ENCODE results near the gene PELI1. TPM values are rescaled to one million over a fixed set of nuclear protein-coding genes. Genes with fewer than 3 reads are reported as not detected.
A peak's percentile ranks its signal among the peaks of the same experiment; 100 is the strongest.

The PELI1 gene
- polyA plus RNA-seq, 6 donors from 2014 or later: 19.6 to 52.1 (median 28.9) TPM

DNA sequence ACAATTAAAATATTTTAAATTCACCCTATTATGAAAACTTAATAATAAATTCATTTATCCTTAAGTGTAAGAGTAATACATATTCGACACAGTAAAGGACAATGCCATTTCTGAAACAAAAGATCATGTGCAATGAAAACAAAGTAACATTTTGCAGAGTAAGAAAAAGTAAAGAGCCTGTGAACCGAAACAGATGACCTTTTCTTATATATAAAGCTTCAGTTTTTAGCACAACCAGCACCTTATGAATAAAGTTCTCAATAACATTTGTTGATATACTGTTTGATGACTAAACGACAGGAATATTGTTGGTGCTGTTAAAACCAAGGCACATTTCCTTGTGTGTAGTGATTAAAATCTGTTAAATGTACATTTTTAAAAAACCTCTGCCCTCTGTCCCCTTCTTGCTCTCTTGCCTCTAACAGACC lies 1.5 kb downstream of the PELI1 start:
- Mint-ChIP-seq H3K27ac (peak overlapping the region; percentile 85 to 99 (median 96)), H3K4me3 (peak overlapping the region; percentile 93 to 98 (median 96)), H3K4me1 (peaks cover 30 to 50% (median 48%) of the 10 kb centered on the region in 3 donors), H3K9me3 (no peaks in the 10 kb centered on the region), H3K27me3 (no peaks in the 10 kb centered on the region), H3K36me3 (peaks cover 0 to 4% of the 10 kb centered on the region in 2 donors)
- DNase-seq: no peak
- no peak for ATAC-seq (ENCODE audit: low read depth in 2 of 2)

DNA sequence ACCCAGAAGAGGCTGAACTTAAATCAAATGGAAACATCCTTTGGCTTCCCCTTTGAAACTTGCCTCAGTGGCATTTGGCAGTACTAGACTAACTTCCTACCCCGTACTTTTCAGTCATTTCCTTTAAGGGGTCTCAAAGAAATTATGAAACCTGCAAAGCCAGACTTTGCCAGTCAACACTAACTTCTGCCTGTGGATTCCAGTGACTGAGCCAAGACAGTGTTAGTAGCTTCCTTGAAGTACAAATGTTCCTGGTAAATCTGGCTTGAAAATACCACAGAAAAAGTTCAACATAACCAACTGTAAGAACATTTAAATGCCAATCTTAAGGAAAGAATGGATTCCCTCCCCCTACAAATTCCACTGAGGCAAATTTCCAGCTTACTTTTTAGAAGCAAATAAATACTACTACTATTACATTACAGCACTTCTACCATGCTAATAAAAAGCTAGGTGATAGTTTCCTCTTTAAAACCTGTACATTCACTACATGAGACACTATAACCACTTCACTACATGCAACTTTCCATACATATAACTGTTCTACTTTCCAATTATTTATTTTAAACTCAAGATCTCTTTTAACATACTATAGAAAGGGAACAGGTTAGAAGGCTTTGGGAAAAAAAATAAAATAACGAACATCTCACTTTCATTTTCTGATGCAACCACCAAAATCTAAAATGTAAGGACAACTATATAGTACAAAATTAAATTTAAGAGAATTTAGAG lies 2.4 kb downstream of the PELI1 start:
- ATAC-seq (ENCODE audit: low read depth in 2 of 2): no peak
- Mint-ChIP-seq H3K9me3 (no peaks in the 10 kb centered on the region), H3K4me3 (peak overlapping the region; percentile 77 to 98 (median 95)), H3K4me1 (peaks cover 36 to 57% (median 56%) of the 10 kb centered on the region in 3 donors), H3K27me3 (no peaks in the 10 kb centered on the region), H3K36me3 (peaks cover 0 to 4% of the 10 kb centered on the region in 2 donors), H3K27ac (peak overlapping the region in 3 of 6 donors; percentile 51 to 91 (median 58))
- DNase-seq: no peak

GRCh38 chr2:64140665-64141200 lies 3.5 kb downstream of the PELI1 start:
- no peak for ATAC-seq (ENCODE audit: low read depth in 2 of 2)
- peaks cover 39 to 66% (median 56%) of the 10 kb centered on the region in 3 donors for H3K4me1 Mint-ChIP-seq
- DNase-seq: no peak
- H3K27me3 Mint-ChIP-seq: no peaks in the 10 kb centered on the region
- H3K36me3 Mint-ChIP-seq: peaks cover 0 to 4% of the 10 kb centered on the region in 2 donors
- H3K9me3 Mint-ChIP-seq: no peaks in the 10 kb centered on the region
- peak overlapping the region in 4 of 8 donors; percentile 26 to 94 (median 46) for H3K4me3 Mint-ChIP-seq
- no peak overlapping the region for H3K27ac Mint-ChIP-seq

GRCh38 chr2:64139956-64140355 lies 4.3 kb downstream of the PELI1 start:
- H3K27ac Mint-ChIP-seq: peak overlapping the region in 2 of 6 donors; percentile 24 to 45
- DNase-seq: no peak
- ATAC-seq (ENCODE audit: low read depth in 2 of 2): no peak
- no peaks in the 10 kb centered on the region for H3K27me3 Mint-ChIP-seq
- no peaks in the 10 kb centered on the region for H3K9me3 Mint-ChIP-seq
- H3K4me3 Mint-ChIP-seq: peak overlapping the region in 4 of 8 donors; percentile 19 to 30 (median 26)
- peaks cover 44 to 71% (median 61%) of the 10 kb centered on the region in 3 donors for H3K4me1 Mint-ChIP-seq
- H3K36me3 Mint-ChIP-seq: peaks cover 0 to 4% of the 10 kb centered on the region in 2 donors

- ATAC-seq (ENCODE audit: low read depth in 2 of 2) (no peak), DNase-seq (no peak)
- Mint-ChIP-seq H3K36me3 (no peaks in the 10 kb centered on the region), H3K4me1 (peaks cover 44 to 72% (median 59%) of the 10 kb centered on the region in 3 donors), H3K9me3 (no peaks in the 10 kb centered on the region), H3K27ac (peak overlapping the region in 5 of 6 donors; percentile 8 to 76 (median 69)), H3K4me3 (peak overlapping the region in 5 of 8 donors; percentile 5 to 70 (median 23)), H3K27me3 (no peaks in the 10 kb centered on the region)
Measured at GRCh38 chr2:64137996-64138395, 6.2 kb downstream of the PELI1 start.

DNA sequence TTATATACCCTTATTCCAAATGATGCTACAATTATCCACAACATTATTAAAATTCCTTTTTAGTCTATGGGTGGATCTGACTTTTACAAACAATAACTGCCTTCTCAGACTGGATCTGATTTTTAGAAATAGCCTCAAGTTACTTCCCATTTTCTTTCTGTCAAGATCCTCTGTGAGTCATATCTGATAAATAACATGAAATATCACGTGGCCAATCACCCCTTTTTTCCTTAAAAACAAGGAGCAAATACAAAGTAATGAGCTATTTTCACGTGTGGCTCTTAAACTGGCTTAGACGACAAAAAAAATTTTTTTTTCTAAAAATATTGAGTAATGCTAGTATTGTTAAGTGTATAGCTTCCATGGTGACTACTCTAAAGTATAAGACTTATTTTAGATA lies 6.7 kb downstream of the PELI1 start:
- ATAC-seq (ENCODE audit: low read depth in 2 of 2): no peak
- H3K4me1 Mint-ChIP-seq: peaks cover 45 to 76% (median 61%) of the 10 kb centered on the region in 3 donors
- H3K27me3 Mint-ChIP-seq: no peaks in the 10 kb centered on the region
- peak overlapping the region in 2 of 8 donors; percentile 5 for H3K4me3 Mint-ChIP-seq
- DNase-seq: no peak
- no peaks in the 10 kb centered on the region for H3K9me3 Mint-ChIP-seq
- no peaks in the 10 kb centered on the region for H3K36me3 Mint-ChIP-seq
- H3K27ac Mint-ChIP-seq: peak overlapping the region in 3 of 6 donors; percentile 3 to 40 (median 18)

DNA sequence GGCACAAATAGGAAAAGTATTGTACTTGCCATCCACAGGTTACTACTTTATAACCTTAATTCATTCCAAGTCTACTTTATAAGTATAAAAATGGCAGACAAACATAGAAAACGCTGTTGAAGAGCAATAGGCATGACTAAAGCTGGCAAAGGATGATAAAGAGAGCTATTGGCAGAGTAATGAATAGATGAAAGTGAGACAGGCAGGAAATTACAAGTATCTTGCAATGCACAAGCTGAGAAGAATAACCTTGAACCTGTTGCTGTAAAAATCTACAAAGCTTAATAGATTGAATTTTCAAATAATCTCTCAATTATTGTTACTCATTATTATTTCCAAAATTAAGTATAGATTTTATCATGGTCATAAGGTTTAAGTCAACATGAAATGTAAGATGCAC lies 8.8 kb downstream of the PELI1 start:
- H3K27ac Mint-ChIP-seq: no peak overlapping the region
- peaks cover 0 to 6% of the 10 kb centered on the region in 2 donors for H3K36me3 Mint-ChIP-seq
- ATAC-seq (ENCODE audit: low read depth in 2 of 2) (no peak), DNase-seq (no peak)
- peaks cover 33 to 68% (median 48%) of the 10 kb centered on the region in 3 donors for H3K4me1 Mint-ChIP-seq
- H3K9me3 Mint-ChIP-seq: no peaks in the 10 kb centered on the region
- no peak overlapping the region for H3K4me3 Mint-ChIP-seq
- no peaks in the 10 kb centered on the region for H3K27me3 Mint-ChIP-seq

DNA sequence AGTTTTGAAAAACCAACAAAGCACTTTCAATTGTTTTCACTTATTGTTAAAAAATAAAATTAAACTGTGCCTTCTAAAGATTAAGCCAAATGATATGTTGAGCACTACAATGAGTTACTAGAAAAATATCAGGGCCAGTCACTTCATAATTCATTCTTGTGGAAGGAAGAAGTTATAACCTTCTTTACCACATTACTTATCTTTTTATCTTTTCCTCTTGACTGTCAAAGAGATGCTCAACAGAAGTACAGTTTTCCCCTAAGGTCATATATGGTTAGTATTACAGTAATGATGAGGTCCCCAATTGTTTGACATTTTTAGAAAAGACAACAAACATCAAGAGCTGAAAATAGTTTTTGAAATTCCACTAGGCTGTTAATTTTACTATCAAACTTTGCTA lies 9.4 kb downstream of the PELI1 start:
- ATAC-seq (ENCODE audit: low read depth in 2 of 2): no peak
- peak overlapping the region in 1 of 6 donors; percentile 7 for H3K27ac Mint-ChIP-seq
- no peak overlapping the region for H3K4me3 Mint-ChIP-seq
- no peaks in the 10 kb centered on the region for H3K9me3 Mint-ChIP-seq
- peaks cover 0 to 6% of the 10 kb centered on the region in 2 donors for H3K36me3 Mint-ChIP-seq
- no peak for DNase-seq
- H3K27me3 Mint-ChIP-seq: no peaks in the 10 kb centered on the region
- peaks cover 33 to 61% (median 46%) of the 10 kb centered on the region in 3 donors for H3K4me1 Mint-ChIP-seq

DNA sequence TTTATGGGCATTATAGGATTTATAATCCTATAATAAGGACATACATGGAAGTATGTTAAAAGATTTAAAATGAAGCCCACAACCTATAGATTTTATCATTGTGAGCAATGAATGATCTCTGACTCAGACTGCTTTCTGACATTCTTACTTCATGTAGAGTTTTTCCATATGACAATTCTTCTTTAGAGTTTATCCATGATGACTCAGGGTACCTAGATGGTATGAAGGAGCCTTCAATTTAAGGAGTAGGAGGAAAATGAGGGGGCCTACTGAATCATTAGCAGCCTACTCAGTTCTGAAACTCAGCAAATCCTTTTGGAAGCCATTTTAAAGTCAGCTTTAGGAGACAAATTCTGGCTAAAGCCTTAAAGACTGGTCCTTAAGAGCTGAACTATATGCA lies 10.4 kb downstream of the PELI1 start:
- peaks cover 33 to 58% (median 36%) of the 10 kb centered on the region in 3 donors for H3K4me1 Mint-ChIP-seq
- DNase-seq: no peak
- H3K4me3 Mint-ChIP-seq: no peak overlapping the region
- H3K27ac Mint-ChIP-seq: no peak overlapping the region
- H3K9me3 Mint-ChIP-seq: no peaks in the 10 kb centered on the region
- H3K27me3 Mint-ChIP-seq: no peaks in the 10 kb centered on the region
- H3K36me3 Mint-ChIP-seq: peaks cover 0 to 6% of the 10 kb centered on the region in 2 donors
- no peak for ATAC-seq (ENCODE audit: low read depth in 2 of 2)

DNA sequence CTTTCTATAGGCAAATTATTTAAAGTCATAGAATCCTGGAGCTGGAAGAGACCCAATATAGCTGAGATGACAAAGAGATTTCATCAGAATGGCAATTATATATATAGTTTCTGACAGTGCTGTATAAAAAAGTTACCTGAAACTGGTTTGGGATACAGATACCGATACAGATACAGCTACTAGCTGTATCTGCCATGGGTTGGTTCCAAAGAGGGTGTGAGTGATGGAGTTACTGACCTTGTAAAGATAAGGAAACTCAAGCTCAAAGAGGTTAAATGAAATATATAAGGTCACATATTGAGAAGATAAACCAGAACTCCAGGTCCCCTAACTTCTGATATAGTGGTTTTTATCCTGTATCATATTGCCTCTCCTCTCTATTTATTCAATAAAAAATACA lies 10.9 kb downstream of the PELI1 start:
- Mint-ChIP-seq H3K4me3 (no peak overlapping the region), H3K4me1 (peaks cover 31 to 58% (median 33%) of the 10 kb centered on the region in 3 donors), H3K36me3 (peaks cover 0 to 6% of the 10 kb centered on the region in 2 donors), H3K9me3 (no peaks in the 10 kb centered on the region), H3K27me3 (no peaks in the 10 kb centered on the region), H3K27ac (no peak overlapping the region)
- ATAC-seq (ENCODE audit: low read depth in 2 of 2) (no peak), DNase-seq (no peak)

GRCh38 chr2:64130333-64130732 lies 13.9 kb downstream of the PELI1 start:
- Mint-ChIP-seq H3K4me3 (no peak overlapping the region), H3K27me3 (no peaks in the 10 kb centered on the region)

GRCh38 chr2:64128943-64129391 lies 15.3 kb downstream of the PELI1 start:
- Mint-ChIP-seq H3K27me3 (no peaks in the 10 kb centered on the region), H3K9me3 (peaks cover 0 to 1% (median 0%) of the 10 kb centered on the region in 7 donors), H3K4me1 (peaks cover 22 to 47% (median 27%) of the 10 kb centered on the region in 3 donors), H3K36me3 (peaks cover 3 to 11% of the 10 kb centered on the region in 2 donors), H3K27ac (no peak overlapping the region), H3K4me3 (no peak overlapping the region)
- ATAC-seq (ENCODE audit: low read depth in 2 of 2) (no peak), DNase-seq (no peak)

More at GRCh38 chr2:64130333-64130732, 13.9 kb downstream of the PELI1 start:
- ATAC-seq (ENCODE audit: low read depth in 2 of 2) (no peak), DNase-seq (no peak)
- Mint-ChIP-seq H3K27ac (no peak overlapping the region), H3K4me1 (peaks cover 21 to 42% (median 28%) of the 10 kb centered on the region in 3 donors), H3K9me3 (no peaks in the 10 kb centered on the region), H3K36me3 (peaks cover 0 to 6% of the 10 kb centered on the region in 2 donors)

GRCh38 chr2:64128406-64128805 lies 15.8 kb downstream of the PELI1 start:
- H3K36me3 Mint-ChIP-seq: peaks cover 8 to 11% of the 10 kb centered on the region in 2 donors
- peaks cover 25 to 51% (median 27%) of the 10 kb centered on the region in 3 donors for H3K4me1 Mint-ChIP-seq
- no peak overlapping the region for H3K4me3 Mint-ChIP-seq
- DNase-seq (no peak), ATAC-seq (ENCODE audit: low read depth in 2 of 2) (no peak)
- H3K27me3 Mint-ChIP-seq: no peaks in the 10 kb centered on the region
- H3K9me3 Mint-ChIP-seq: peaks cover 0 to 3% (median 0%) of the 10 kb centered on the region in 7 donors
- no peak overlapping the region for H3K27ac Mint-ChIP-seq

Measured in naive B cell (primary cell).